GM19035 (cell line): Measurements from ENCODE around the gene FBXW7.
"Not testable (repeated sequence)": the region's sequence is repeated elsewhere in the genome, so short reads cannot be mapped to it uniquely, and the experiment has no call there.

ENCODE experiments used
- ATAC-seq: cut with Tn5 transposase; IDR thresholded peaks from one replicate; pipeline ENCODE4 v1.9.1; 2021; ENCODE audit not compliant: unreplicated experiment

FBXW7 gene

GRCh38 chr4:152545088-152545487, 9.2 kb upstream of the FBXW7 start:
- no peak for ATAC-seq

- not testable (repeated sequence) for ATAC-seq
Observed at GRCh38 chr4:152544533-152544932, 8.6 kb upstream of the FBXW7 start.

GRCh38 chr4:152540941-152541340, 5.0 kb upstream of the FBXW7 start:
- ATAC-seq = no peak

- ATAC-seq = no peak
Observed at GRCh38 chr4:152540293-152540674, 4.4 kb upstream of the FBXW7 start.

GRCh38 chr4:152539556-152540292, 3.8 kb upstream of the FBXW7 start:
- no peak for ATAC-seq

- no peak for ATAC-seq
Observed at GRCh38 chr4:152537881-152538280, 2.0 kb upstream of the FBXW7 start.

- peak; percentile 36 for ATAC-seq
Observed at GRCh38 chr4:152536545-152537182, 772 bp upstream of the FBXW7 start.

GRCh38 chr4:152535360-152535902, 461 bp downstream of the FBXW7 start:
- ATAC-seq = peak; percentile 9

GRCh38 chr4:152534541-152535359, 1.1 kb downstream of the FBXW7 start:
- ATAC-seq = no peak

- no peak for ATAC-seq
Observed at GRCh38 chr4:152531479-152531878, 4.4 kb downstream of the FBXW7 start.

- ATAC-seq = peak; percentile 26
Observed at GRCh38 chr4:152530600-152530999, 5.3 kb downstream of the FBXW7 start.

GRCh38 chr4:152529880-152530279, 6.0 kb downstream of the FBXW7 start:
- no peak for ATAC-seq

- no peak for ATAC-seq
Observed at GRCh38 chr4:152528060-152528459, 7.8 kb downstream of the FBXW7 start.

GRCh38 chr4:152525878-152526277, 10.0 kb downstream of the FBXW7 start:
- ATAC-seq = peak; percentile 45

- ATAC-seq = no peak
Observed at GRCh38 chr4:152524427-152524826, 11.5 kb downstream of the FBXW7 start.

- ATAC-seq = no peak
Observed at GRCh38 chr4:152523731-152524130, 12.2 kb downstream of the FBXW7 start.

GRCh38 chr4:152522754-152523153, 13.1 kb downstream of the FBXW7 start:
- no peak for ATAC-seq

GRCh38 chr4:152522245-152522644, 13.6 kb downstream of the FBXW7 start:
- no peak for ATAC-seq

GRCh38 chr4:152516156-152516555, 19.7 kb downstream of the FBXW7 start:
- no peak for ATAC-seq

- ATAC-seq = no peak
Observed at GRCh38 chr4:152515678-152516077, 20.2 kb downstream of the FBXW7 start.

GRCh38 chr4:152514356-152514755, 21.5 kb downstream of the FBXW7 start:
- no peak for ATAC-seq

GRCh38 chr4:152513078-152513477, 22.8 kb downstream of the FBXW7 start:
- peak; percentile 37 for ATAC-seq
